Astrocyte of the cerebellum (primary cell): ENCODE data around the gene BRD9.

ENCODE experiments used
- DNase-seq: peaks from one replicate; pipeline ENCODE4 v3.0.0-alpha.2; 2011; ENCODE audit warnings: low read depth
- H3K4me3 ChIP-seq: 2 replicates; pipeline ENCODE4 v1.5.1; 2011; ENCODE audit warnings: mild to moderate bottlenecking, low read depth, low read length, moderate library complexity
- CTCF ChIP-seq: IDR thresholded peaks from 2 replicates; pipeline ENCODE4 v1.5.1; 2012; ENCODE audit warnings: low read length, low read depth, moderate library complexity, mild to moderate bottlenecking; ENCODE audit errors: missing control alignments
- in situ Hi-C: cut with HindIII; loops from 2 replicates; pipeline ENCODE4 v1.10.0; 2017; ENCODE audit warnings: low sequenced_read_pairs

The BRD9 gene

DNA sequence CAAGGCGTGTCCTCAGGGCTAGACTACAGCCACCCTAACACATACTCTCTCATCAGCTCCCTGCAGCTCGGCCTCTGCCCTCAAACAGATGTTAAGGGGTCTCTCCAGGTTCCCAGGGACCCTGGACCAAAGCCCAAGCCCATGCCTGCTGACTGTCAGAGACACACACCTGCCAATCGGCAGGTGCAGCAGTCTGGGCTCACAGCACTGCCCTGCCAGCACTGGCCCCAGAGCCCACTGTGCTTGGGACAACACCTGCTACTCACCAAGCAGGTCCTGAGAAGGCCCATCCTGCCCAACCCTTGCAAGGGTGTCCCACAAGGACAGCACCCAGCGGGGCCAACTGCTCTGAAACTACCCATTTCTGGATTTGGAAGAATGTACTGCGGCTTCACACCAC is 21.6 kb downstream of the BRD9 start:
- in situ Hi-C loops = no loop called here
- H3K4me3 ChIP-seq = no peak overlapping the region
- no peak for TF ChIP-seq CTCF
- no peak for DNase-seq

- in situ Hi-C loops = no loop called here
- H3K4me3 ChIP-seq = no peak overlapping the region
- no peak for TF ChIP-seq CTCF
- DNase-seq = no peak
Observed at GRCh38 chr5:868428-869135, 24.0 kb downstream of the BRD9 start.

GRCh38 chr5:867300-867870 is 25.2 kb downstream of the BRD9 start:
- in situ Hi-C loops = no loop called here
- no peak for TF ChIP-seq CTCF
- no peak overlapping the region for H3K4me3 ChIP-seq
- DNase-seq = no peak

GRCh38 chr5:865771-866170 is 26.8 kb downstream of the BRD9 start:
- in situ Hi-C loops = no loop called here
- DNase-seq = no peak
- TF ChIP-seq CTCF = no peak
- H3K4me3 ChIP-seq = no peak overlapping the region

DNA sequence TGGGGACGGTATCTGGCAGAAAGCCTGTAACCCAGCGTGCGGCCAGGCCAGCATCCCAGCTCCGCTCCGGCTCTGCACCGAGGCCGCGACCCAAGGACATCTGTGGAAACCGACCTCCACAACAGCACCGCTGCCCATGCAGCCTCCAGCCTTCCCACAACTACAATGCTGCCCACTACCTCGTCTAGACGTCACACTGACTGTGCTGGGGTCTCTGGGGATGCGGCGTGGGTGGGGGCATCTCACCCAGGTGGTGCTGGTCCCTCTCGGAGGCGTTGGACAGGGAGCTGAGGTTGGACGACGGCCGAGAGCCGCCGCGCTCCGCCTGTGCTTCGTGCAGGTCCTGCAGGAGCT is 27.5 kb downstream of the BRD9 start:
- in situ Hi-C loops = no loop called here
- TF ChIP-seq CTCF = no peak
- no peak overlapping the region for H3K4me3 ChIP-seq
- no peak for DNase-seq

DNA sequence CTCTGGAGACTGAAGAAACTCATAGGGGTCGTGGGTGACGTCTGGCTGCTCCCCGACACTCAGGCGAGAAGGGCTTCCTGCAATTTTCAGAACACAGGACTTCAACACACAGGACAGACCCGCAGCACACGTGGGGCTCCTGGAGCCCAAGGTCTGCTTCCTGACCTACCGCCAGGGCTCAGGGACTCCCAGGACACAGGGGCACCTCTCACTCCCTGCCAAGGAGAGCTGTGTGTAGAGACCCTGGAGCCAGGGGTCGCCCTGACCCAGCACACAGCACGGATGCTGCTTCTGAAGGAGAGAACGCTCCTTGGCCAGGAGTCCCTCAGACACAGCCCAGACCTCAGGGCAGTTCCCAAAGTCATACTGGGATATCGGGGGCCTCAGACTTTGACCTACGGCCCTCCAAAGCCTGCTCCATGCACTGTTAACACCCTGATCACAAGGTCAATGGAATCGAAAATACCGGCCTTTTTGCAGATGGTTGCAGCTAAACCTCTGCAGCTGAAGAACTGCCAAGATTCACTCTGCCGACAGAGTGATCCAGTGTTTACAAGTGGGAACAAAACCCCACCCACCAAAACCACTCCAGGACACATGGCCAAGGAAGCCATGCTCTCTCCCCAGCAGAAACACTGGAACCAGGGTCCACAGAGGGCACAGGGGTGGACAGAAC is 28.0 kb downstream of the BRD9 start:
- TF ChIP-seq CTCF = no peak
- in situ Hi-C loops = no loop called here
- DNase-seq = no peak

More for the DNA sequence above, 28.0 kb downstream of the BRD9 start:
- H3K4me3 ChIP-seq = no peak overlapping the region
